ENCODE results near the gene RAP2A.

The RAP2A gene

DNA sequence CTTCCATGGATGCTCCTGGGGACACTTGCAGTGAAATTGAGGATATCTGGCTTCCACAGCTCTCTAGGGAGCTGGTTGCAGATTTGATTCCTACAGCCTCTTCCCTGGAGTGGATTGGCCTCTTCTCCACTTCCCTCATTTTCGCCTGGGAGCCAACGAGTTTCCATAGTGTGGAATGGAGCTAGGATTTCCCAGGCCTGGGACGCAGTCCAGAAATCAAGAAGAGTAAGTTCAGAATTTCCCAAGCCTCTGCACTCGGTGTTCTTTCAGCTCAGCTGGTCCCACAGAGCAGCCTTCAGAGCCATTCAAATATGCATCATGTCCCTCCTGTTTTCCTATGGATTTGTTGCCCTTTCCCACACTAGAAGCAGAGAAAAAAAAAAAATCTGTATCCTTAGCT, 68.2 kb downstream of the RAP2A start:
- no peak for TF ChIP-seq POLR2AphosphoS5 (IDR thresholded peaks at IDR 0.05; ENCODE audit: low read depth, low read length)

- TF ChIP-seq POLR2AphosphoS5 (IDR thresholded peaks at IDR 0.05; ENCODE audit: low read depth, low read length) (no peak), TAF1 (IDR thresholded peaks at IDR 0.05; ENCODE audit: borderline replicate concordance, insufficient read depth, low read length) (no peak), SIN3A (IDR thresholded peaks at IDR 0.05; ENCODE audit: borderline replicate concordance, insufficient read depth, low read length) (no peak), FOXP2 (optimal IDR thresholded peaks at IDR 0.05; ENCODE audit: borderline replicate concordance, extremely low read depth, extremely low read length, insufficient read depth) (no peak)
- TF ChIP-seq, protein P1, sequence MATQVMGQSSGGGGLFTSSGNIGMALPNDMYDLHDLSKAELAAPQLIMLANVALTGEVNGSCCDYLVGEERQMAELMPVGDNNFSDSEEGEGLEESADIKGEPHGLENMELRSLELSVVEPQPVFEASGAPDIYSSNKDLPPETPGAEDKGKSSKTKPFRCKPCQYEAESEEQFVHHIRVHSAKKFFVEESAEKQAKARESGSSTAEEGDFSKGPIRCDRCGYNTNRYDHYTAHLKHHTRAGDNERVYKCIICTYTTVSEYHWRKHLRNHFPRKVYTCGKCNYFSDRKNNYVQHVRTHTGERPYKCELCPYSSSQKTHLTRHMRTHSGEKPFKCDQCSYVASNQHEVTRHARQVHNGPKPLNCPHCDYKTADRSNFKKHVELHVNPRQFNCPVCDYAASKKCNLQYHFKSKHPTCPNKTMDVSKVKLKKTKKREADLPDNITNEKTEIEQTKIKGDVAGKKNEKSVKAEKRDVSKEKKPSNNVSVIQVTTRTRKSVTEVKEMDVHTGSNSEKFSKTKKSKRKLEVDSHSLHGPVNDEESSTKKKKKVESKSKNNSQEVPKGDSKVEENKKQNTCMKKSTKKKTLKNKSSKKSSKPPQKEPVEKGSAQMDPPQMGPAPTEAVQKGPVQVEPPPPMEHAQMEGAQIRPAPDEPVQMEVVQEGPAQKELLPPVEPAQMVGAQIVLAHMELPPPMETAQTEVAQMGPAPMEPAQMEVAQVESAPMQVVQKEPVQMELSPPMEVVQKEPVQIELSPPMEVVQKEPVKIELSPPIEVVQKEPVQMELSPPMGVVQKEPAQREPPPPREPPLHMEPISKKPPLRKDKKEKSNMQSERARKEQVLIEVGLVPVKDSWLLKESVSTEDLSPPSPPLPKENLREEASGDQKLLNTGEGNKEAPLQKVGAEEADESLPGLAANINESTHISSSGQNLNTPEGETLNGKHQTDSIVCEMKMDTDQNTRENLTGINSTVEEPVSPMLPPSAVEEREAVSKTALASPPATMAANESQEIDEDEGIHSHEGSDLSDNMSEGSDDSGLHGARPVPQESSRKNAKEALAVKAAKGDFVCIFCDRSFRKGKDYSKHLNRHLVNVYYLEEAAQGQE (IDR thresholded peaks at IDR 0.05; ENCODE audit: insufficient read depth in 1 of 2, low read depth in 2 of 2, low read length in 2 of 2): no peak
These were observed 68.7 kb downstream of the RAP2A start for GRCh38 chr13:97502706-97503105.

DNA sequence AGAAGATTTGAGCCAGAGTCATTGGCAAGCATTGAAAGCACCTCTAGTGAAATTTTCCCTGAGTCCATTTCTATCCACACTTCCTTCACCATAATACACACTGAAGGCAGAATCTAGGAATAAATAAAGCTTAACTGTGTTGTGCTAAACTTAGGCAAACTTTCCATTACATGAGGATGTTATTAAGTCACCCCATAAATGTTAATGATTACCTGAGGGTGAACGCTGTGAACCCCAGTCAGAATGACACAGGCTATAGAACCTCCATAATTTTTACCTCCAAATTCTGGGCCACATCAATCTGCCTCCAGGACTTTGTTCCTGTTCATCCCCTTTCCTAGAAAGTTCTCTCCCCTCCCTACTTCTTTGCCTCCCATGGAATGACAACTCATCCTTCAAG, 71.0 kb downstream of the RAP2A start:
- TF ChIP-seq POLR2AphosphoS5 (IDR thresholded peaks at IDR 0.05; ENCODE audit: low read depth, low read length) (no peak), SIN3A (IDR thresholded peaks at IDR 0.05; ENCODE audit: borderline replicate concordance, insufficient read depth, low read length) (no peak), FOXP2 (optimal IDR thresholded peaks at IDR 0.05; ENCODE audit: borderline replicate concordance, extremely low read depth, extremely low read length, insufficient read depth) (no peak), TAF1 (IDR thresholded peaks at IDR 0.05; ENCODE audit: borderline replicate concordance, insufficient read depth, low read length) (no peak)
- TF ChIP-seq, protein P1 (IDR thresholded peaks at IDR 0.05; ENCODE audit: insufficient read depth in 1 of 2, low read depth in 2 of 2, low read length in 2 of 2): no peak

DNA sequence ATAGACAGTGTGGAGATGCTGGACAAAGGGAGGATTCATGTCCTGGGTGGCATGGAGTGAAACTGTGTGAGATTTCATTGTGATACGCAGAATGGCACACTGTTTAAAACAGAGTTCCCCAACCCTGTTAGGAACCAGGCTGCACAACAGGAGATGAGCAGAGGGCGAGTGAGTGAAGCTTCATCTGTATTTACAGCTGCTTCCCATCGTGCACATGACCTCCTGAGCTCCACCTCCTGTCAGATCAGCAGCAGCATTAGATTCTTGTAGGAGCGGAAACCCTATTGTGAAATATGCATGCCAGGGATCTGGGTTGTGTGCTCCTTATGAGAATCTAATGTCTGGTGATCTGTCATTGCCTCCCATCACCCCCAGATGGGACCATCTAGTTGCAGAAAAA, 72.5 kb downstream of the RAP2A start:
- no peak for TF ChIP-seq POLR2AphosphoS5 (IDR thresholded peaks at IDR 0.05; ENCODE audit: low read depth, low read length)
- no peak for TF ChIP-seq FOXP2 (optimal IDR thresholded peaks at IDR 0.05; ENCODE audit: borderline replicate concordance, extremely low read depth, extremely low read length, insufficient read depth)
- TF ChIP-seq, protein P1 (IDR thresholded peaks at IDR 0.05; ENCODE audit: insufficient read depth in 1 of 2, low read depth in 2 of 2, low read length in 2 of 2): no peak
- TF ChIP-seq SIN3A (IDR thresholded peaks at IDR 0.05; ENCODE audit: borderline replicate concordance, insufficient read depth, low read length): no peak
- no peak for TF ChIP-seq TAF1 (IDR thresholded peaks at IDR 0.05; ENCODE audit: borderline replicate concordance, insufficient read depth, low read length)

DNA sequence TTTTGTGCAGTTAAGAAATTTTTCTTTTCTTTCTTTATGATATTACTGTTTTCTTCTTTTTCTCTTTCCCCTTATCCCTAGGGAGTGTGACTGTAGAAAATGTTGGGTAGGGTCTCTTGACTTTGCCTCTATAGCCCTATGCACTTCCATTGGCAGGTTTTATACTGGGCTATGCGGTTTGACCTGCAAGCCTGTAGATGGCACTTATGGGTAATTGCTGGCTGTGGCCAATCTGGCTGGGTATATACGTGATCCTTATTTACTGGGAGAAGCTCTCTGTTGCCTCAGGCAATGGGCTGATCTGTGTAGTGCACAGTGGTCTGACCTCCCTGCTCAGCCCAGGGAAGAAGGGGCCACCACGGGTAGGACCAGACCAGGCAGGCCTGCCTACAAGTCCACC, 78.8 kb downstream of the RAP2A start:
- TF ChIP-seq FOXP2 (optimal IDR thresholded peaks at IDR 0.05; ENCODE audit: borderline replicate concordance, extremely low read depth, extremely low read length, insufficient read depth) (no peak), POLR2AphosphoS5 (IDR thresholded peaks at IDR 0.05; ENCODE audit: low read depth, low read length) (no peak), SIN3A (IDR thresholded peaks at IDR 0.05; ENCODE audit: borderline replicate concordance, insufficient read depth, low read length) (no peak), TAF1 (IDR thresholded peaks at IDR 0.05; ENCODE audit: borderline replicate concordance, insufficient read depth, low read length) (no peak)
- TF ChIP-seq, protein P1 (IDR thresholded peaks at IDR 0.05; ENCODE audit: insufficient read depth in 1 of 2, low read depth in 2 of 2, low read length in 2 of 2): no peak

Measured in PFSK-1 (cell line).